A549 (cell line): ENCODE results near the gene PREX1. TPM values are rescaled to one million over a fixed set of nuclear protein-coding genes. Genes with fewer than 3 reads are reported as not detected.

Experiments used
- ATAC-seq, 2 experiments: fragments of 200-7000 bp in 1 of 2; fragments of >200 bp in 1 of 2; cut with Nextera tagmentation in 1 of 2; cut with Tn5 transposase in 1 of 2; 3 replicates each; pipeline versions ENCODE4 v1.8.0 to v1.9.1; 2018 to 2020; ENCODE audit warnings: mild to moderate bottlenecking in 1 of 2, moderate library complexity in 1 of 2
- CTCF ChIA-PET: fragments of 300-600 bp; sonication (Branson Sonifier 250); formaldehyde crosslinking; extraction: SDS; loops from one replicate; lab custom pipeline; 2021; ENCODE audit warnings: antibody characterized with exemption, inconsistent platforms; lab: Yijun Ruan, JAX
- POLR2A ChIA-PET: fragments of 350-600 bp; formaldehyde crosslinking; extraction: SDS; loops from one replicate; lab custom pipeline; 2021; ENCODE audit warnings: antibody characterized with exemption, inconsistent platforms; lab: Yijun Ruan, JAX
- DNase-seq, 2 experiments: peaks; one replicate each; pipeline versions ENCODE4 v3.0.0 to v3.0.0-alpha.2; 2011 to 2016; ENCODE audit warnings: low read depth in 1 of 2, low spot score in 1 of 2
- FAIRE-seq: peaks from 2 replicates; lab custom pipeline; 2011; peaks lifted over from hg19 to GRCh38; lab: Jason Lieb, UNC
- H3K27ac ChIP-seq, 2 experiments: fragments of >200 bp; sonication (Bioruptor Twin); formaldehyde crosslinking; 3 replicates each; pipeline ENCODE4 v1.5.1; 2016 to 2017
- H3K4me1 ChIP-seq: fragments of >200 bp; sonication (Bioruptor Twin); formaldehyde crosslinking; 3 replicates; pipeline ENCODE4 v1.6.1; 2016
- H3K4me2 ChIP-seq: fragments of >200 bp; sonication (Bioruptor Twin); formaldehyde crosslinking; 3 replicates; pipeline ENCODE4 v1.6.1; 2016
- H3K4me3 ChIP-seq: fragments of >200 bp; sonication (Bioruptor Twin); formaldehyde crosslinking; 3 replicates; pipeline ENCODE4 v1.5.1; 2016
- H3K9me3 ChIP-seq: fragments of >200 bp; sonication (Bioruptor Twin); formaldehyde crosslinking; 3 replicates; pipeline ENCODE4 v1.6.1; 2016
- CHD4 ChIP-seq: fragments of 200-600 bp; sonication (generic); IDR thresholded peaks from 2 replicates; pipeline ENCODE4 v1.6.1; 2016; ENCODE audit warnings: antibody characterized with exemption, mild to moderate bottlenecking, borderline replicate concordance
- EHF ChIP-seq: fragments of 250-450 bp; sonication (Bioruptor Pico); IDR thresholded peaks from 2 replicates; pipeline ENCODE4 v1.5.0; 2020; ENCODE audit warnings: mild to moderate bottlenecking
- FOSB ChIP-seq: fragments of 250-450 bp; sonication (Bioruptor Pico); IDR thresholded peaks from 2 replicates; pipeline ENCODE4 v1.5.0; 2020; ENCODE audit warnings: mild to moderate bottlenecking, moderate library complexity
- FOSL2 ChIP-seq, 2 experiments: fragments of 450-650 bp in 1 of 2; fragments of >200 bp in 1 of 2; sonication (Bioruptor Twin) in 1 of 2; formaldehyde crosslinking; IDR thresholded peaks; 2 replicates each; pipeline versions ENCODE4 v1.5.0 to v1.6.1; 2016 to 2020; ENCODE audit warnings: mild to moderate bottlenecking in 1 of 2, moderate library complexity in 1 of 2
- HOXA7 ChIP-seq: fragments of 250-450 bp; sonication (Bioruptor Pico); IDR thresholded peaks from 2 replicates; pipeline ENCODE4 v1.5.0; 2020; ENCODE audit warnings: mild to moderate bottlenecking, moderate library complexity
- JUN ChIP-seq, 2 experiments: fragments of >200 bp; sonication (Bioruptor Twin); formaldehyde crosslinking; IDR thresholded peaks; 2 replicates in 1 of 2; 3 replicates in 1 of 2; pipeline ENCODE4 v1.6.1; 2016 to 2017
- MAFK ChIP-seq: fragments of 450-650 bp; IDR thresholded peaks from 2 replicates; pipeline ENCODE4 v1.6.1; 2014; ENCODE audit not compliant: partially characterized antibody
- NFE2L2 ChIP-seq: fragments of 150-350 bp; conservative IDR thresholded peaks from 2 replicates; pipeline ENCODE4 v1.6.1; 2014; ENCODE audit warnings: low read length
- POLR2A ChIP-seq: IDR thresholded peaks from 2 replicates; pipeline ENCODE4 v1.6.1; 2012; ENCODE audit warnings: mild to moderate bottlenecking, low read length
- RFX5 ChIP-seq: fragments of 450-650 bp; IDR thresholded peaks from 2 replicates; pipeline ENCODE4 v1.7.1; 2014; ENCODE audit warnings: antibody characterized with exemption, mild to moderate bottlenecking, moderate library complexity
- RNF2 ChIP-seq: fragments of 200-600 bp; sonication (generic); IDR thresholded peaks from 2 replicates; pipeline ENCODE4 v1.6.1; 2016; ENCODE audit warnings: low read depth, mild to moderate bottlenecking, antibody characterized with exemption, moderate library complexity, borderline replicate concordance
- TFCP2L1 ChIP-seq: fragments of 250-450 bp; sonication (Bioruptor Pico); IDR thresholded peaks from 2 replicates; pipeline ENCODE4 v1.5.0; 2021; ENCODE audit warnings: mild to moderate bottlenecking
- ZFP36 ChIP-seq: fragments of 450-650 bp; IDR thresholded peaks from 2 replicates; pipeline ENCODE4 v1.6.1; 2014; ENCODE audit warnings: borderline replicate concordance; ENCODE audit not compliant: partially characterized antibody
- WGBS: methylation state at CpG from one replicate; pipeline ENCODE4 v1.1.6; 2017; ENCODE audit errors: missing lambda C conversion rate; 5-methylcytosine and 5-hydroxymethylcytosine counted together
- polyA plus RNA-seq, 4 experiments: library from polyadenylated mRNA; depleted of rRNA in 3 of 4; stranded (reverse); fragments of >200 nt; fragmentation: RNase III in 1 of 4; extraction: RNeasy Plus Mini Kit Qiagen cat#74134 plus additional on column Dnase treatment in 1 of 4; gene quantifications; 2 replicates in 3 of 4; 3 replicates in 1 of 4; pipeline ENCODE4 v1.2.3, GENCODE V29; 2011 to 2017
- TF ChIP-seq, protein P1 (sequence below): IDR thresholded peaks from 2 replicates; pipeline ENCODE4 v1.6.1; 2012
- TF ChIP-seq, protein P2 (sequence below): fragments of >200 bp; sonication (Bioruptor Twin); formaldehyde crosslinking; IDR thresholded peaks from 3 replicates; pipeline ENCODE4 v1.5.1; 2016
- TF ChIP-seq, protein P3 (sequence below): fragments of 250-450 bp; sonication (Bioruptor Pico); IDR thresholded peaks from 2 replicates; pipeline ENCODE4 v1.5.0; 2020; ENCODE audit warnings: low read depth, mild to moderate bottlenecking, moderate library complexity
- TF ChIP-seq, protein P4 (sequence below): fragments of 250-450 bp; sonication (Bioruptor Pico); IDR thresholded peaks from 2 replicates; pipeline ENCODE4 v1.5.0; 2021; ENCODE audit warnings: mild to moderate bottlenecking, moderate library complexity, borderline replicate concordance

PREX1 gene
- polyA plus RNA-seq, 2 of the 4 experiments (the other 2 are of a cell fraction), result 3.6 to 4.2 TPM

DNA sequence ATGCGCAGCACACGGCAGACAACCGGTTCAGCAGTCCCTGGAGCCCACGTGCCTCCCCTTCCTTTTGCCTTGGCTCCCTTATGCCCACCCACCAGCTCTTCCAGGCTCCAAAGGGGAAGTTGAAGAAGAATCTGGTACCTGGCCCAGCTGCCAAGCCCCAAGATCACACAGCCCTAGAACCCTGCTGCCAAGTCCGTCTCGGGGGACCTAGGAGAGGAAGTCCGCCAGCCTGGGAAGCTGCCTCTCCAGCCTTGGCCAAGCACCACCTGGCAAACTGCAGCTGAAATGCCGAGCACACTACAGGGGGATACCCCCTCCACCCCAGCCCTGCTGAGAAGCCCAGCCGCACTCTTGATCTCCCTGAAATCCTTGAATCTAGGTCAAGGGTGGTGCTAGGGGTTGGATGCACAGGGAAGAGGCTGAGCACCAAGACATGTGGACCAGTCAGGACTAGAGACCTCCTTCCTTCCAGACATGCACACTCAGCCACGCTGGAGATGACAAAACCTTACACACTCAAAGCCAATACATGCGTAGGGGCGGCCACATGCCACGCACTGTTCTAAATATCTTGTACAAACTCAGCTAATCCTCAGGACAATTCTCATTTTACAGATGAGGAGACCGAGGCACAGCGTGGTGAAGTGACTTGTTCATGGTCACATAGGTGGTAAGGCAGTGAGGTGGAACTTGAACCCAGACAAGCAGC is 124.1 kb downstream of the PREX1 start:
- no peaks in the 10 kb centered on the region for H3K9me3 ChIP-seq
- no peak overlapping the region for H3K27ac ChIP-seq
- no peak overlapping the region for H3K4me3 ChIP-seq
- peaks cover 2% of the 10 kb centered on the region; the same call in 2 of the 3 replicates for H3K4me1 ChIP-seq
- WGBS, result 92% methylated on average over 12 of the region's 15 CpGs
- TF ChIP-seq FOSB (CRISPR knock-in tag) (no peak), HOXA7 (no peak), POLR2A (no peak), JUN (IDR thresholded peaks at IDR 0.05) (no peak), RNF2 (no peak), FOSL2 (IDR thresholded peaks at IDR 0.05) (no peak), FOSL2 (CRISPR knock-in tag; IDR thresholded peaks at IDR 0.05) (no peak), TFCP2L1 (CRISPR knock-in tag) (no peak), ZFP36 (no peak), EHF (CRISPR knock-in tag) (no peak)
- TF ChIP-seq, protein P1, sequence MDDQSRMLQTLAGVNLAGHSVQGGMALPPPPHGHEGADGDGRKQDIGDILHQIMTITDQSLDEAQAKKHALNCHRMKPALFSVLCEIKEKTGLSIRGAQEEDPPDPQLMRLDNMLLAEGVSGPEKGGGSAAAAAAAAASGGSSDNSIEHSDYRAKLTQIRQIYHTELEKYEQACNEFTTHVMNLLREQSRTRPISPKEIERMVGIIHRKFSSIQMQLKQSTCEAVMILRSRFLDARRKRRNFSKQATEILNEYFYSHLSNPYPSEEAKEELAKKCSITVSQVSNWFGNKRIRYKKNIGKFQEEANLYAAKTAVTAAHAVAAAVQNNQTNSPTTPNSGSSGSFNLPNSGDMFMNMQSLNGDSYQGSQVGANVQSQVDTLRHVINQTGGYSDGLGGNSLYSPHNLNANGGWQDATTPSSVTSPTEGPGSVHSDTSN, result no peak
- TF ChIP-seq, all 56 proteins: peak for 0
- ChIA-PET CTCF (interaction anchor here (0.6 to 1.6 kb wide), 3 partner anchors 25 to 202 kb away, joined by 3 to 5 read pairs (median 5); no protein-coding TSS in a partner anchor), POLR2A (no interaction called here)
- no peak for FAIRE-seq
- DNase-seq, result no peak
- ATAC-seq, result no peak
- no peak overlapping the region for H3K4me2 ChIP-seq

DNA sequence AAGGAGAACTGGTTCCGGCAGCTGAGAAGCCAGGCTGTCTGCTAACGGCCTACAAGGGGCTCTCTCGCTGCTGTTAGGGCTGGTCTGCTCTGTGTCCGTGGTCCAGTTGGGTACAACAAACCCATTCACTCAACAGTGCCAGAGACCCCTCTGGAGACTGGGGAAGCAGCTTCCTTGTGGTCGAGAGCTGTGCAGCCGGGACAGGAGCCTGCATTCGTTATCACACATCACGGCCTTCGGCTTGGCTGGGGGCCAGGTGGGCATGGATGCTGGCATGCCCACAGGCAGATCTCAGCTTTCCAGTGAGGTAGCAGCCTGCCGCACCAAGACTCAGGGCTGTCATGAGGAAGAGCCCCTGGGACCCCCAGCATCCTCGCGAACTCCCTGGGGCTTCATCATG is 124.7 kb downstream of the PREX1 start:
- no peak for ATAC-seq
- H3K9me3 ChIP-seq, result no peaks in the 10 kb centered on the region
- FAIRE-seq, result no peak
- ChIA-PET CTCF (interaction anchor here (0.6 to 1.2 kb wide), 2 partner anchors 46 to 202 kb away, joined by 3 to 5 read pairs; no protein-coding TSS in a partner anchor), POLR2A (no interaction called here)
- H3K27ac ChIP-seq, result no peak overlapping the region
- 82% methylated on average over 12 of the region's 12 CpGs for WGBS
- H3K4me3 ChIP-seq, result no peak overlapping the region
- H3K4me2 ChIP-seq, result no peak overlapping the region
- DNase-seq, result no peak
- TF ChIP-seq, protein P2, sequence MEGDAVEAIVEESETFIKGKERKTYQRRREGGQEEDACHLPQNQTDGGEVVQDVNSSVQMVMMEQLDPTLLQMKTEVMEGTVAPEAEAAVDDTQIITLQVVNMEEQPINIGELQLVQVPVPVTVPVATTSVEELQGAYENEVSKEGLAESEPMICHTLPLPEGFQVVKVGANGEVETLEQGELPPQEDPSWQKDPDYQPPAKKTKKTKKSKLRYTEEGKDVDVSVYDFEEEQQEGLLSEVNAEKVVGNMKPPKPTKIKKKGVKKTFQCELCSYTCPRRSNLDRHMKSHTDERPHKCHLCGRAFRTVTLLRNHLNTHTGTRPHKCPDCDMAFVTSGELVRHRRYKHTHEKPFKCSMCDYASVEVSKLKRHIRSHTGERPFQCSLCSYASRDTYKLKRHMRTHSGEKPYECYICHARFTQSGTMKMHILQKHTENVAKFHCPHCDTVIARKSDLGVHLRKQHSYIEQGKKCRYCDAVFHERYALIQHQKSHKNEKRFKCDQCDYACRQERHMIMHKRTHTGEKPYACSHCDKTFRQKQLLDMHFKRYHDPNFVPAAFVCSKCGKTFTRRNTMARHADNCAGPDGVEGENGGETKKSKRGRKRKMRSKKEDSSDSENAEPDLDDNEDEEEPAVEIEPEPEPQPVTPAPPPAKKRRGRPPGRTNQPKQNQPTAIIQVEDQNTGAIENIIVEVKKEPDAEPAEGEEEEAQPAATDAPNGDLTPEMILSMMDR, result no peak
- TF ChIP-seq, protein P3, sequence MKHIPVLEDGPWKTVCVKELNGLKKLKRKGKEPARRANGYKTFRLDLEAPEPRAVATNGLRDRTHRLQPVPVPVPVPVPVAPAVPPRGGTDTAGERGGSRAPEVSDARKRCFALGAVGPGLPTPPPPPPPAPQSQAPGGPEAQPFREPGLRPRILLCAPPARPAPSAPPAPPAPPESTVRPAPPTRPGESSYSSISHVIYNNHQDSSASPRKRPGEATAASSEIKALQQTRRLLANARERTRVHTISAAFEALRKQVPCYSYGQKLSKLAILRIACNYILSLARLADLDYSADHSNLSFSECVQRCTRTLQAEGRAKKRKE (CRISPR knock-in tag), result no peak
- peaks cover 7% of the 10 kb centered on the region for H3K4me1 ChIP-seq

DNA sequence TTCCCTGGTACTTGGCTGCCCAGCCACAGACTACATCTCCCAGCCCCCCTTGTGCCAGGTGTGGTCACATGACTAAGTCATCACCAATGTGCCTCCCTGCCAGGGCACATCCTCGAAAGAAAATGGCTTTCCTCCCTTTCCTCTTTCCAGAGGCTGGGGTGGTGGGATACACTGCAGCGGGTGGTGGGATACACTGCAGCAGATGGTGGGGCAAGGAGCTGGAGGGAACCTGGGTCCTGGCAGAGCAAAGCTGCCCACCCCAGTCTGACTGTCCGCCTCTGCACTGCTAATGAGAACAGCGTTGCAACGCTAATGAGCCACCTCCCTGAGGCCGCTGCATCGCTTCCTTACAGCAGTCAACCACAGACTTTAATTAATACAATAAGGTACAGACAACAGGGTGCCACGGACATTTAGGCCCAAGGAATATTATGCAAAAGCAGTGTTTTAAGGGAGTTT is 125.3 kb downstream of the PREX1 start:
- Histone ChIP-seq H3K4me3 (no peak overlapping the region), H3K9me3 (no peaks in the 10 kb centered on the region), H3K27ac (no peak overlapping the region), H3K4me2 (no peak overlapping the region), H3K4me1 (peaks cover 14% of the 10 kb centered on the region)
- ChIA-PET POLR2A (no interaction called here), CTCF (interaction anchor here (0.6 to 1.2 kb wide), 3 partner anchors 45 to 202 kb away, joined by 3 to 5 read pairs (median 5); no protein-coding TSS in a partner anchor)
- ATAC-seq, result no peak
- DNase-seq, result no peak
- 84% methylated on average over 8 of the region's 8 CpGs for WGBS
- TF ChIP-seq RFX5, result no peak
- TF ChIP-seq NFE2L2, result no peak
- TF ChIP-seq EHF (CRISPR knock-in tag), result no peak
- TF ChIP-seq CHD4, result no peak
- no peak for TF ChIP-seq MAFK
- TF ChIP-seq, protein P4, sequence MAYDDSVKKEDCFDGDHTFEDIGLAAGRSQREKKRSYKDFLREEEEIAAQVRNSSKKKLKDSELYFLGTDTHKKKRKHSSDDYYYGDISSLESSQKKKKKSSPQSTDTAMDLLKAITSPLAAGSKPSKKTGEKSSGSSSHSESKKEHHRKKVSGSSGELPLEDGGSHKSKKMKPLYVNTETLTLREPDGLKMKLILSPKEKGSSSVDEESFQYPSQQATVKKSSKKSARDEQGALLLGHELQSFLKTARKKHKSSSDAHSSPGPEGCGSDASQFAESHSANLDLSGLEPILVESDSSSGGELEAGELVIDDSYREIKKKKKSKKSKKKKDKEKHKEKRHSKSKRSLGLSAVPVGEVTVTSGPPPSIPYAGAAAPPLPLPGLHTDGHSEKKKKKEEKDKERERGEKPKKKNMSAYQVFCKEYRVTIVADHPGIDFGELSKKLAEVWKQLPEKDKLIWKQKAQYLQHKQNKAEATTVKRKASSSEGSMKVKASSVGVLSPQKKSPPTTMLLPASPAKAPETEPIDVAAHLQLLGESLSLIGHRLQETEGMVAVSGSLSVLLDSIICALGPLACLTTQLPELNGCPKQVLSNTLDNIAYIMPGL (CRISPR knock-in tag), result no peak
- FAIRE-seq, result no peak
